Activated T-helper 2 cell treated with anti-CD3 and anti-CD28 coated beads, Interferon-gamma antibody, Interleukin-2, Interleukin-4, amounts not matched to agents 10 μg/mL and 5 μg/mL and 100 μg/mL, durations not matched to agents 14 hours and 24 hours and 36 hours (primary cell): ENCODE data around the gene SPINK2. TPM values are rescaled to one million over a fixed set of nuclear protein-coding genes. Genes with fewer than 3 reads are reported as not detected.

Source experiments
- DNase-seq: peaks from one replicate; pipeline ENCODE4 v3.0.0; 2021; ENCODE audit warnings: low spot score
- H3K27ac Mint-ChIP-seq: one replicate; pipeline ENCODE4 v1.8.0; 2021; ENCODE audit warnings: mixed read lengths
- H3K27me3 Mint-ChIP-seq: one replicate; pipeline ENCODE4 v1.8.0; 2021; ENCODE audit warnings: low read depth, mixed read lengths
- H3K36me3 Mint-ChIP-seq: one replicate; pipeline ENCODE4 v1.8.0; 2021; ENCODE audit warnings: low read depth, mixed read lengths
- H3K4me1 Mint-ChIP-seq: one replicate; pipeline ENCODE4 v1.8.0; 2021; ENCODE audit warnings: low read depth, mixed read lengths
- H3K4me3 Mint-ChIP-seq: one replicate; pipeline ENCODE4 v1.8.0; 2021; ENCODE audit warnings: low read depth, mild to moderate bottlenecking, moderate library complexity, mixed read lengths
- H3K9me3 Mint-ChIP-seq: one replicate; pipeline ENCODE4 v1.8.0; 2021; ENCODE audit warnings: mixed read lengths
- intact Hi-C: fragments of 100-400 bp; cut with micrococcal nuclease; formaldehyde crosslinking; loops from one replicate; pipeline ENCODE4 v1.15.1; 2023
- total RNA-seq: library from RNA; stranded (reverse); gene quantifications from 2 replicates; pipeline ENCODE4 v1.2.3, GENCODE V29; 2022

SPINK2 gene
- total RNA-seq, 1 donor from 2014 or later = 0.75 TPM

- peaks cover 14% of the 10 kb centered on the region for H3K27me3 Mint-ChIP-seq
- no peaks in the 10 kb centered on the region for H3K9me3 Mint-ChIP-seq
- H3K4me3 Mint-ChIP-seq = no peak overlapping the region
Measured at GRCh38 chr4:56760183-56760582, 61.3 kb downstream of the SPINK2 start.

More at GRCh38 chr4:56760183-56760582, 61.3 kb downstream of the SPINK2 start:
- intact Hi-C loops = no loop called here
- peaks cover 52% of the 10 kb centered on the region for H3K4me1 Mint-ChIP-seq
- no peaks in the 10 kb centered on the region for H3K36me3 Mint-ChIP-seq
- H3K27ac Mint-ChIP-seq = no peak overlapping the region
- DNase-seq = no peak

Other genes with a start within 250 kb of the SPINK2 start
- 58.8 and 60.2 TPM in 2 replicates for gene HOPX, start 140.4 kb downstream of the SPINK2 start, total RNA-seq
- gene REST, start 86.2 kb upstream of the SPINK2 start, total RNA-seq = 44.5 and 47.7 TPM in 2 replicates
- gene NOA1, start 155.9 kb upstream of the SPINK2 start, total RNA-seq = 16.5 and 18.1 TPM in 2 replicates
- 153 and 155 TPM in 2 replicates for gene POLR2B, start 157.2 kb upstream of the SPINK2 start, total RNA-seq